ENCODE results near the gene RNF213. TPM values are rescaled to one million over a fixed set of nuclear protein-coding genes. Genes with fewer than 3 reads are reported as not detected.

RNF213 gene
- total and polyA plus RNA-seq, 10 of the 15 experiments (the other 5 are each of a cell fraction or from before 2014, with no cell fraction given): 18.6 to 145 (median 65.8) TPM

GRCh38 chr17:80290156-80290555 is 29.5 kb downstream of the RNF213 start:
- H3K27ac ChIP-seq (ENCODE audit: control insufficient read depth, insufficient read depth): no peak overlapping the region
- no peak for ATAC-seq
- H3K4me3 ChIP-seq: no peak overlapping the region
- no peak for DNase-seq (ENCODE audit: low read depth, low spot score)
- intact Hi-C loops (cut with micrococcal nuclease; ENCODE audit: unreplicated experiment): no loop called here
- in situ Hi-C loops (cut with MboI): no loop called here
- H3K4me1 ChIP-seq (ENCODE audit: control insufficient read depth, insufficient read depth, low read length): no peaks in the 10 kb centered on the region
- H3K79me2 ChIP-seq (ENCODE audit: control insufficient read depth, insufficient read depth, low read length): no peaks in the 10 kb centered on the region
- H4K20me1 ChIP-seq (ENCODE audit: control insufficient read depth, insufficient read depth): no peaks in the 10 kb centered on the region
- no peak overlapping the region for H3K4me2 ChIP-seq (ENCODE audit: control insufficient read depth, insufficient read depth)
- ChIA-PET POLR2A (no interaction called here), CTCF (no interaction called here), SMC1A (ENCODE audit: uncharacterized antibody, unreplicated experiment) (no interaction called here), RAD21 (ENCODE audit: unreplicated experiment) (no interaction called here)
- 98% methylated on average over 25 of the region's 25 CpGs for WGBS (ENCODE audit: insufficient coverage, insufficient replicate concordance, low lambda C conversion rate, missing lambda C conversion rate)
- no peak for FAIRE-seq
- H3K36me3 ChIP-seq (ENCODE audit: control insufficient read depth in 2 of 2, insufficient read depth in 2 of 2, low read length in 1 of 2): peaks cover 23 to 41% of the 10 kb centered on the region in 2 experiments
- no TSS peak for BruUV-seq (replicated peaks)
- H3K9ac ChIP-seq (ENCODE audit: control insufficient read depth, insufficient read depth, low read length): no peak overlapping the region
- no peaks in the 10 kb centered on the region for H3K9me3 ChIP-seq (replicated peaks; ENCODE audit: control insufficient read depth, insufficient read depth, low read length)
- no peak overlapping the region for H2AFZ ChIP-seq (ENCODE audit: control insufficient read depth, low read depth, low read length)
- no peaks in the 10 kb centered on the region for H3K27me3 ChIP-seq (replicated peaks in 1 of 2; ENCODE audit: control insufficient read depth in 2 of 2, insufficient read depth in 2 of 2, low read length in 1 of 2)
- TF ChIP-seq RB1 (IDR thresholded peaks at IDR 0.05; ENCODE audit: borderline replicate concordance) (no peak), SMAD5 (IDR thresholded peaks at IDR 0.05; ENCODE audit: low read depth) (no peak), POLR2A (IDR thresholded peaks at IDR 0.05; ENCODE audit: low read depth, low read length) (peak; percentile 83), KLF5 (IDR thresholded peaks at IDR 0.05; ENCODE audit: partially characterized antibody) (no peak), IRF3 (IDR thresholded peaks at IDR 0.05) (no peak), RUNX3 (IDR thresholded peaks at IDR 0.05; ENCODE audit: low read length) (no peak), PBX3 (IDR thresholded peaks at IDR 0.05; ENCODE audit: insufficient replicate concordance, low read depth, low read length) (peak; percentile 70), ATF2 (IDR thresholded peaks at IDR 0.05; ENCODE audit: low read length) (no peak), CUX1 (IDR thresholded peaks at IDR 0.05; ENCODE audit: insufficient replicate concordance, low read depth, low read length) (no peak), TAF1 (IDR thresholded peaks at IDR 0.05; ENCODE audit: borderline replicate concordance, low read depth, low read length) (no peak), HDAC6 (IDR thresholded peaks at IDR 0.05; ENCODE audit: unreplicated experiment) (no peak), NFIC (IDR thresholded peaks at IDR 0.05; ENCODE audit: low read depth, low read length) (0 out of 2 replicates have a peak, but pooled peaks have one; percentile 36), BCL3 (IDR thresholded peaks at IDR 0.05; ENCODE audit: borderline replicate concordance, insufficient read depth, low read depth, low read length, poor library complexity, severe bottlenecking) (peak; percentile 99), MYC (IDR thresholded peaks at IDR 0.05; ENCODE audit: insufficient read depth, insufficient read length, insufficient replicate concordance, low read length, severe bottlenecking) (no peak), HCFC1 (IDR thresholded peaks at IDR 0.05; ENCODE audit: low read length) (no peak)

All from GM12878 (cell line).